Vagina (tissue), 2 donors: ENCODE measurements around the gene AMY1C.

Experiments
- POLR2A ChIP-seq, 2 donors: fragments of 450-650 bp; IDR thresholded peaks; one replicate each; pipeline ENCODE4 v1.6.1; 2017; ENCODE audit warnings: antibody characterized with exemption in 2 of 2, mild to moderate bottlenecking in 2 of 2, moderate library complexity in 2 of 2
- POLR2AphosphoS5 ChIP-seq, 2 donors: sonication (generic); formaldehyde crosslinking; IDR thresholded peaks; one replicate each; pipeline ENCODE4 v1.9.0; 2017; ENCODE audit warnings: antibody characterized with exemption in 2 of 2, mild to moderate bottlenecking in 2 of 2, low read depth in 1 of 2; ENCODE audit not compliant: insufficient read depth in 1 of 2
- TF ChIP-seq, protein P1 (sequence below), 3 experiments: fragments of 450-650 bp in 2 of 3; fragments of 200-600 bp in 1 of 3; sonication (generic) in 1 of 3; IDR thresholded peaks; one replicate each; pipeline ENCODE4 v1.5.1; 2017 to 2019; ENCODE audit warnings: antibody characterized with exemption in 3 of 3, mild to moderate bottlenecking in 2 of 3, moderate library complexity in 2 of 3

GRCh38 chr1:103761896-103762295, 12.2 kb downstream of the AMY1C start:
- TF ChIP-seq, protein P1, sequence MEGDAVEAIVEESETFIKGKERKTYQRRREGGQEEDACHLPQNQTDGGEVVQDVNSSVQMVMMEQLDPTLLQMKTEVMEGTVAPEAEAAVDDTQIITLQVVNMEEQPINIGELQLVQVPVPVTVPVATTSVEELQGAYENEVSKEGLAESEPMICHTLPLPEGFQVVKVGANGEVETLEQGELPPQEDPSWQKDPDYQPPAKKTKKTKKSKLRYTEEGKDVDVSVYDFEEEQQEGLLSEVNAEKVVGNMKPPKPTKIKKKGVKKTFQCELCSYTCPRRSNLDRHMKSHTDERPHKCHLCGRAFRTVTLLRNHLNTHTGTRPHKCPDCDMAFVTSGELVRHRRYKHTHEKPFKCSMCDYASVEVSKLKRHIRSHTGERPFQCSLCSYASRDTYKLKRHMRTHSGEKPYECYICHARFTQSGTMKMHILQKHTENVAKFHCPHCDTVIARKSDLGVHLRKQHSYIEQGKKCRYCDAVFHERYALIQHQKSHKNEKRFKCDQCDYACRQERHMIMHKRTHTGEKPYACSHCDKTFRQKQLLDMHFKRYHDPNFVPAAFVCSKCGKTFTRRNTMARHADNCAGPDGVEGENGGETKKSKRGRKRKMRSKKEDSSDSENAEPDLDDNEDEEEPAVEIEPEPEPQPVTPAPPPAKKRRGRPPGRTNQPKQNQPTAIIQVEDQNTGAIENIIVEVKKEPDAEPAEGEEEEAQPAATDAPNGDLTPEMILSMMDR (IDR thresholded peaks at IDR 0.05) = no peak
- no peak for TF ChIP-seq POLR2A (IDR thresholded peaks at IDR 0.05)
- no peak for TF ChIP-seq POLR2AphosphoS5 (IDR thresholded peaks at IDR 0.05; ENCODE audit: insufficient read depth in 1 of 2, low read depth in 1 of 2)
